ENCODE results near the gene KLRF1.

DNA sequence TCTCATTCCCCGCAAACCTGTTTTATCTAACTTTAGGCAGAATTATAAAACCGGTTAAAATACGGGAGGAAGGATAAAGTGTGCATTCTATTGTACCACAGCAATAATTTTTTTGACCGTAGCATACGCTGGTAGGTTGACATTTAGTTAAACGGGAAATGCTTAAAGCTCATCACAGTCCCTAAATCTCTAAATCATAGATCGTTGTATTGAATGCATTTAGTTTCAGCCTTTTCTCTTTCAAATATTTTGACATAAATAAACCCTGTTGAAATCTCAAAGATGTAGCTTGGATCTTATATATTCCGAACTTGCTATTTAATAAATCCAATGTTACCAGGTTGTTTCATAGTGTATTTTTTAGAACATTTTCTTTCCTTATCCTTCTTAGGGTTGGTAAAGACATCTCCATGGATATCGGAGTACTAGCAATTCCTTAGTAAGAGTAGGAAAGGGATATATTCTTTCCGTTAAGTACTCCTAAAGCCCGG, 41.1 kb downstream of the KLRF1 start:
- TF ChIP-seq POLR2AphosphoS5 (IDR thresholded peaks at IDR 0.05; ENCODE audit: low read depth, low read length) (no peak), TCF7L2 (IDR thresholded peaks at IDR 0.05; ENCODE audit: low read depth, low read length) (no peak), SIN3A (IDR thresholded peaks at IDR 0.05; ENCODE audit: borderline replicate concordance, insufficient read depth, low read depth, low read length) (no peak)
- TF ChIP-seq, protein P1, sequence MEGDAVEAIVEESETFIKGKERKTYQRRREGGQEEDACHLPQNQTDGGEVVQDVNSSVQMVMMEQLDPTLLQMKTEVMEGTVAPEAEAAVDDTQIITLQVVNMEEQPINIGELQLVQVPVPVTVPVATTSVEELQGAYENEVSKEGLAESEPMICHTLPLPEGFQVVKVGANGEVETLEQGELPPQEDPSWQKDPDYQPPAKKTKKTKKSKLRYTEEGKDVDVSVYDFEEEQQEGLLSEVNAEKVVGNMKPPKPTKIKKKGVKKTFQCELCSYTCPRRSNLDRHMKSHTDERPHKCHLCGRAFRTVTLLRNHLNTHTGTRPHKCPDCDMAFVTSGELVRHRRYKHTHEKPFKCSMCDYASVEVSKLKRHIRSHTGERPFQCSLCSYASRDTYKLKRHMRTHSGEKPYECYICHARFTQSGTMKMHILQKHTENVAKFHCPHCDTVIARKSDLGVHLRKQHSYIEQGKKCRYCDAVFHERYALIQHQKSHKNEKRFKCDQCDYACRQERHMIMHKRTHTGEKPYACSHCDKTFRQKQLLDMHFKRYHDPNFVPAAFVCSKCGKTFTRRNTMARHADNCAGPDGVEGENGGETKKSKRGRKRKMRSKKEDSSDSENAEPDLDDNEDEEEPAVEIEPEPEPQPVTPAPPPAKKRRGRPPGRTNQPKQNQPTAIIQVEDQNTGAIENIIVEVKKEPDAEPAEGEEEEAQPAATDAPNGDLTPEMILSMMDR (IDR thresholded peaks at IDR 0.05) = no peak
